Thyroid gland (tissue), 4 donors: ENCODE results near the gene DDN. TPM values are rescaled to one million over a fixed set of nuclear protein-coding genes. Genes with fewer than 3 reads are reported as not detected.

ENCODE experiments used
- DNase-seq, 2 donors: peaks; one replicate each; pipeline ENCODE4 v3.0.0-alpha.2; 2019
- H3K27ac ChIP-seq, 3 donors: fragments of 200-600 bp; sonication (generic); 1 replicate in 2 of 3; 2 replicates in 1 of 3; pipeline ENCODE4 v1.5.1; 2016 to 2019; ENCODE audit warnings: mild to moderate bottlenecking in 1 of 3, moderate library complexity in 1 of 3
- H3K27me3 ChIP-seq: fragments of 200-600 bp; sonication (generic); one replicate; pipeline ENCODE4 v1.5.1; 2019
- H3K36me3 ChIP-seq, 2 donors: fragments of 200-600 bp; sonication (generic); one replicate each; pipeline ENCODE4 v1.5.1; 2016 to 2019
- H3K4me1 ChIP-seq, 2 donors: fragments of 200-600 bp; sonication (generic); one replicate each; pipeline ENCODE4 v1.5.1; 2017 to 2019
- H3K4me3 ChIP-seq, 3 donors: fragments of 200-600 bp; sonication (generic); replicated peaks in 1 of 3; 1 replicate in 2 of 3; 2 replicates in 1 of 3; pipeline ENCODE4 v1.5.1; 2016; ENCODE audit warnings: mild to moderate bottlenecking in 1 of 3
- H3K9me3 ChIP-seq: fragments of 200-600 bp; sonication (generic); one replicate; pipeline ENCODE4 v1.5.1; 2017
- CTCF ChIP-seq, 6 experiments: fragments of 200-600 bp in 3 of 6; fragments of 450-650 bp in 3 of 6; sonication (generic) in 3 of 6; IDR thresholded peaks; one replicate each; pipeline ENCODE4 v1.5.1; 2016 to 2019; ENCODE audit warnings: antibody characterized with exemption in 6 of 6, mild to moderate bottlenecking in 2 of 6, inconsistent platforms in 1 of 6, moderate library complexity in 1 of 6
- POLR2A ChIP-seq, 2 donors: fragments of 450-650 bp; IDR thresholded peaks; one replicate each; pipeline ENCODE4 v1.6.1; 2017; ENCODE audit warnings: antibody characterized with exemption in 2 of 2, mild to moderate bottlenecking in 2 of 2, moderate library complexity in 1 of 2
- WGBS, 2 donors: methylation state at CpG; one replicate each; pipeline ENCODE4 v1.1.5; 2017; 5-methylcytosine and 5-hydroxymethylcytosine counted together
- intact Hi-C: fragments of 100-400 bp; cut with DNase I; formaldehyde crosslinking; loops from one replicate; pipeline ENCODE4 v1.15.1; 2023
- total RNA-seq, 4 donors: library from RNA; depleted of rRNA; stranded (reverse); fragments of >200 nt; gene quantifications; one replicate each; pipeline ENCODE4 v1.2.3, GENCODE V29; 2016

DDN gene
- total RNA-seq, 4 donors from 2014 or later, result 0.11 to 0.13 TPM; not detected in 2

- DNase-seq, result no peak
Observed at GRCh38 chr12:49039421-49040363, 40.5 kb upstream of the DDN start.

GRCh38 chr12:49038291-49038955 lies 39.2 kb upstream of the DDN start:
- no peaks in the 10 kb centered on the region for H3K27me3 ChIP-seq
- no peak overlapping the region for H3K4me3 ChIP-seq
- no peaks in the 10 kb centered on the region for H3K9me3 ChIP-seq
- WGBS, 2 donors, result 96 to 97% methylated on average over 20 of the region's 20 CpGs
- intact Hi-C loops, result no loop called here
- H3K27ac ChIP-seq, result no peak overlapping the region
- H3K36me3 ChIP-seq, result peaks cover 81 to 85% of the 10 kb centered on the region in 2 donors
- no peak for DNase-seq
- no peak for TF ChIP-seq POLR2A (IDR thresholded peaks at IDR 0.05)
- TF ChIP-seq CTCF (IDR thresholded peaks at IDR 0.05), result no peak
- no peaks in the 10 kb centered on the region for H3K4me1 ChIP-seq

More at GRCh38 chr12:49039421-49040363, 40.5 kb upstream of the DDN start:
- Histone ChIP-seq H3K4me3 (no peak overlapping the region), H3K27ac (no peak overlapping the region), H3K36me3 (peaks cover 83 to 85% of the 10 kb centered on the region in 2 donors), H3K9me3 (no peaks in the 10 kb centered on the region), H3K27me3 (no peaks in the 10 kb centered on the region), H3K4me1 (no peaks in the 10 kb centered on the region)
- WGBS, 2 donors, result 93 to 94% methylated on average over 24 to 29 of the region's 30 CpGs
- TF ChIP-seq CTCF (IDR thresholded peaks at IDR 0.05), result no peak
- no peak for TF ChIP-seq POLR2A (IDR thresholded peaks at IDR 0.05)
- intact Hi-C loops, result no loop called here

DNA sequence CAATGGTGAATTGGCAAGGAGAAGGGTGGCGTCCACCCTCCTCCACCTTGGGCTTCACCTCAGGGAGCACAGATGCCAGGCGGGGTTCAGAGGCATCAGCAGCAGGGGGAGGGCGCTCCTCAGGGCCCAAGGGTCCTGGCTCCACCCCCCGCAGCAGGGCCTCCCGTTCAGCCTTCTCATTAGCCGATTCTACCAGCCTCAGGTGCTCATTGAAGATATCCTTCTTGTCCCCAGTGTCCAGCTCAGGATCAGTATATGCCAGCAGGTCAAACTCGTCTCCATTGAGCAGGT lies 38.7 kb upstream of the DDN start:
- H3K9me3 ChIP-seq, result no peaks in the 10 kb centered on the region
- H3K36me3 ChIP-seq, result peaks cover 81 to 85% of the 10 kb centered on the region in 2 donors
- no peak for DNase-seq
- intact Hi-C loops, result no loop called here
- H3K27me3 ChIP-seq, result no peaks in the 10 kb centered on the region
- H3K27ac ChIP-seq, result no peak overlapping the region
- TF ChIP-seq POLR2A (IDR thresholded peaks at IDR 0.05) (no peak), CTCF (IDR thresholded peaks at IDR 0.05) (no peak)
- no peak overlapping the region for H3K4me3 ChIP-seq
- 87 to 100% methylated on average over 3 to 7 of the region's 7 CpGs for WGBS, 2 donors
- H3K4me1 ChIP-seq, result no peaks in the 10 kb centered on the region

- Histone ChIP-seq H3K27me3 (no peaks in the 10 kb centered on the region), H3K4me3 (no peak overlapping the region), H3K9me3 (no peaks in the 10 kb centered on the region), H3K27ac (no peak overlapping the region), H3K36me3 (peaks cover 81 to 85% of the 10 kb centered on the region in 2 donors), H3K4me1 (no peaks in the 10 kb centered on the region)
- WGBS, 2 donors, result 98 to 100% methylated on average over 7 of the region's 9 CpGs
- TF ChIP-seq CTCF (IDR thresholded peaks at IDR 0.05) (no peak), POLR2A (IDR thresholded peaks at IDR 0.05) (no peak)
- intact Hi-C loops, result no loop called here
- DNase-seq, result no peak
Observed at GRCh38 chr12:49037111-49037946, 38.2 kb upstream of the DDN start.
